OCI-LY1 (cell line): ENCODE results near the gene ZNF30.

Experiments used
- H2AFZ ChIP-seq: fragments of 200-600 bp; sonication (generic), shearing (Covaris generic); 2 replicates; pipeline ENCODE4 v1.6.0; 2014; ENCODE audit warnings: antibody characterized with exemption, mild to moderate bottlenecking, low read length
- H3F3A ChIP-seq: fragments of 200-600 bp; sonication (generic), shearing (Covaris generic); 2 replicates; pipeline ENCODE4 v1.6.0; 2014; ENCODE audit warnings: mild to moderate bottlenecking, antibody characterized with exemption, low read length, moderate library complexity; ENCODE audit not compliant: insufficient read depth
- H3K27ac ChIP-seq: fragments of 200-600 bp; sonication (generic); 2 replicates; pipeline ENCODE4 v1.5.1; 2014; ENCODE audit warnings: low read length, mixed run types, mild to moderate bottlenecking, low read depth; ENCODE audit not compliant: poor library complexity, severe bottlenecking
- H3K27me3 ChIP-seq: fragments of 200-600 bp; sonication (generic); 2 replicates; pipeline ENCODE4 v1.6.0; 2014; ENCODE audit warnings: antibody characterized with exemption, mild to moderate bottlenecking, low read length, moderate library complexity; ENCODE audit not compliant: insufficient read depth
- H3K36me3 ChIP-seq: fragments of 200-600 bp; sonication (generic); 2 replicates; pipeline ENCODE4 v1.6.1; 2014; ENCODE audit warnings: mild to moderate bottlenecking, antibody characterized with exemption, low read length, moderate library complexity, mixed read lengths; ENCODE audit not compliant: insufficient read depth
- H3K4me1 ChIP-seq: fragments of 200-600 bp; sonication (generic); 2 replicates; pipeline ENCODE4 v1.5.1; 2014; ENCODE audit warnings: mild to moderate bottlenecking, low read length, moderate library complexity; ENCODE audit not compliant: insufficient read depth, severe bottlenecking
- H3K4me2 ChIP-seq: fragments of 200-600 bp; sonication (generic), shearing (Covaris generic); 2 replicates; pipeline ENCODE4 v1.6.1; 2014; ENCODE audit warnings: low read length
- H3K4me3 ChIP-seq: fragments of 200-600 bp; sonication (generic); 2 replicates; pipeline ENCODE4 v1.5.1; 2014; ENCODE audit warnings: low read length, low read depth, mild to moderate bottlenecking, mixed read lengths; ENCODE audit not compliant: poor library complexity, severe bottlenecking
- H3K79me2 ChIP-seq: fragments of 200-600 bp; shearing (Covaris generic); 2 replicates; pipeline ENCODE4 v1.6.1; 2016; ENCODE audit warnings: mixed run types, low read length, mixed read lengths; ENCODE audit not compliant: insufficient read depth
- H3K9ac ChIP-seq: fragments of 200-600 bp; sonication (generic), shearing (Covaris generic); 2 replicates; pipeline ENCODE4 v1.6.1; 2014; ENCODE audit warnings: mild to moderate bottlenecking, low read length, mixed read lengths
- H3K9me2 ChIP-seq: fragments of 200-600 bp; sonication (generic), shearing (Covaris generic); 2 replicates; pipeline ENCODE4 v1.6.1; 2014; ENCODE audit warnings: low read depth, mild to moderate bottlenecking, low read length, mixed read lengths
- H3K9me3 ChIP-seq: fragments of 200-600 bp; shearing (Covaris generic); 2 replicates; pipeline ENCODE4 v1.6.1; 2014; ENCODE audit warnings: low read length, mixed read lengths
- H4K20me1 ChIP-seq: fragments of 200-600 bp; sonication (generic), shearing (Covaris generic); 2 replicates; pipeline ENCODE4 v1.6.0; 2016; ENCODE audit warnings: mild to moderate bottlenecking, low read length; ENCODE audit not compliant: insufficient read depth
- EZH2 ChIP-seq: fragments of 200-600 bp; sonication (generic), shearing (Covaris generic); IDR thresholded peaks from 2 replicates; pipeline ENCODE4 v1.8.0; 2017; ENCODE audit warnings: borderline replicate concordance, mixed run types, mild to moderate bottlenecking, antibody characterized with exemption, low read length, moderate library complexity, mixed read lengths
- TF ChIP-seq, protein P1 (sequence below): fragments of 200-600 bp; sonication (generic), shearing (Covaris generic); IDR thresholded peaks from 2 replicates; pipeline ENCODE4 v1.5.1; 2017; ENCODE audit warnings: mild to moderate bottlenecking, antibody characterized with exemption, low read length, moderate library complexity, mixed read lengths

Gene ZNF30

DNA sequence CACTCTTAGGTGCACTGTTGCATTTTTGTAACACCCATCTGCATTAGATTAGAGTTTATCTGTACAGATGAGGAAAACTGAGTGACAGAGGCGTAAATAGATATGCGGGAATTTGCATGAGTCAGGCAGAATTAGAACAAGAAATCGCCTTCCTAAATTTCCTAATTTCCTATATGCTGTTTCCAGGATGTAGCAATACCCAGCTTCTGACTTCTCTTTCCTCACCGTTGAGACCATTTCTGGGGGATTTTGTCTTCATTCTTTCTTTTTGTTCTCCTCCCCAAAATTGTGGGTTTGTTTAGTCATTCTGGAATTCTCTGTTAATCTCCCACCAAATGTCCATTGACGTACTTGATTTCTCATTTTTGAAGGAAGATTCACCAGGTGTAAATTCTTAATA is 47.9 kb downstream of the ZNF30 start:
- Histone ChIP-seq H3K4me1 (peaks cover 6% of the 10 kb centered on the region), H3K27ac (no peak overlapping the region), H3K36me3 (no peaks in the 10 kb centered on the region; the same call in 1 of the 2 replicates), H3K27me3 (peaks cover 14% of the 10 kb centered on the region; the same call in 1 of the 2 replicates), H3K9ac (no peak overlapping the region), H3F3A (no peaks in the 10 kb centered on the region), H3K9me2 (no peaks in the 10 kb centered on the region), H3K4me2 (no peak overlapping the region), H3K79me2 (no peaks in the 10 kb centered on the region), H3K9me3 (no peaks in the 10 kb centered on the region; the same call in 1 of the 2 replicates), H3K4me3 (no peak overlapping the region), H2AFZ (no peak overlapping the region), H4K20me1 (no peaks in the 10 kb centered on the region)
- TF ChIP-seq, protein P1, sequence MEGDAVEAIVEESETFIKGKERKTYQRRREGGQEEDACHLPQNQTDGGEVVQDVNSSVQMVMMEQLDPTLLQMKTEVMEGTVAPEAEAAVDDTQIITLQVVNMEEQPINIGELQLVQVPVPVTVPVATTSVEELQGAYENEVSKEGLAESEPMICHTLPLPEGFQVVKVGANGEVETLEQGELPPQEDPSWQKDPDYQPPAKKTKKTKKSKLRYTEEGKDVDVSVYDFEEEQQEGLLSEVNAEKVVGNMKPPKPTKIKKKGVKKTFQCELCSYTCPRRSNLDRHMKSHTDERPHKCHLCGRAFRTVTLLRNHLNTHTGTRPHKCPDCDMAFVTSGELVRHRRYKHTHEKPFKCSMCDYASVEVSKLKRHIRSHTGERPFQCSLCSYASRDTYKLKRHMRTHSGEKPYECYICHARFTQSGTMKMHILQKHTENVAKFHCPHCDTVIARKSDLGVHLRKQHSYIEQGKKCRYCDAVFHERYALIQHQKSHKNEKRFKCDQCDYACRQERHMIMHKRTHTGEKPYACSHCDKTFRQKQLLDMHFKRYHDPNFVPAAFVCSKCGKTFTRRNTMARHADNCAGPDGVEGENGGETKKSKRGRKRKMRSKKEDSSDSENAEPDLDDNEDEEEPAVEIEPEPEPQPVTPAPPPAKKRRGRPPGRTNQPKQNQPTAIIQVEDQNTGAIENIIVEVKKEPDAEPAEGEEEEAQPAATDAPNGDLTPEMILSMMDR, result no peak

DNA sequence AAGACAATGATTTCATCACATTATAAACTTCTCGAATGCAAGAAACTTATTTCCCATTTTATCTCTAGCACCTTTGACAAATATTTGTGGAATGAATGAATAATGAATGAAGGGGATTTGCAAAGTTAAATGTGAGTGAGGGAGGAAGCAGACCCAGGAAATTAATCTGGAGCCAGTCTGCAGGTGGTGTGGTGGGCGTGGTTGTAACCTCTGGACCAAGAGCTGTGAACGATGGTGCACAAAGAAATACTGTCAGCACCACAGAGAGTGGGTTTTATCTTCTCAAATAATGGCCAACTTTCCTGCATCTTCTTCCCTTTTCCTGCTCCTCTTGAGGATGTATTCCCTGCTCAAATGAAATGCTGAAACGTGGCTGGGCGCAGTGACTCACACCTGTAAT is 48.4 kb downstream of the ZNF30 start:
- Histone ChIP-seq H3K9me3 (no peaks in the 10 kb centered on the region; the same call in 1 of the 2 replicates), H3K9ac (no peak overlapping the region), H3F3A (no peaks in the 10 kb centered on the region), H3K4me1 (peaks cover 6% of the 10 kb centered on the region), H3K27ac (no peak overlapping the region), H3K4me2 (no peak overlapping the region), H2AFZ (no peak overlapping the region), H4K20me1 (no peaks in the 10 kb centered on the region), H3K27me3 (peaks cover 14% of the 10 kb centered on the region; the same call in 1 of the 2 replicates), H3K79me2 (no peaks in the 10 kb centered on the region), H3K9me2 (no peaks in the 10 kb centered on the region), H3K36me3 (no peaks in the 10 kb centered on the region; the same call in 1 of the 2 replicates), H3K4me3 (no peak overlapping the region)
- TF ChIP-seq EZH2, result no peak
- TF ChIP-seq, protein P1, result no peak

DNA sequence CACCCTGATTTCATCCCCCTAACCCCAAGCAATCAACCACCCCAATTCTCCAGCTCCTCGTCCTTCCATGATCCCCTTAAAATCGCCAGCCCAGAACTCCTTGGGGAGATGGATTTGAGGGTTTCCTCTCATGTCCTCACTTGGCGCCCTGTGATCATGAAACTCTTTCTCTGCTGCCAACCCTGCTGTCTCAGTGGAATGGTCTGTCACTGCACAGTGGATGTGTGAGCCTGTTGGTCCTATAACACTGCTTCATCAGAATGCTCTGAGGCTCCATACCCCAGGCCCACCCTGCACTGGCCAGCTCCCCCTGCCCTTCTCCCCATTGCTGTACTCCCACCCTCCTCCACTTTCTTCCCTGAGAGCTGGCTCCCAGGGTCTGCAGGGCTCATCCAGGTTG is 49.9 kb downstream of the ZNF30 start:
- peaks cover 5% of the 10 kb centered on the region; the same call in 1 of the 2 replicates for H3K27me3 ChIP-seq
- no peaks in the 10 kb centered on the region for H4K20me1 ChIP-seq
- TF ChIP-seq, protein P1, result no peak
- no peak for TF ChIP-seq EZH2
- no peak overlapping the region for H3K4me2 ChIP-seq
- H3K9me2 ChIP-seq, result no peaks in the 10 kb centered on the region
- H3K27ac ChIP-seq, result no peak overlapping the region
- H3K4me1 ChIP-seq, result peaks cover 6% of the 10 kb centered on the region
- H3K4me3 ChIP-seq, result no peak overlapping the region
- no peaks in the 10 kb centered on the region; the same call in 1 of the 2 replicates for H3K9me3 ChIP-seq
- H3F3A ChIP-seq, result no peaks in the 10 kb centered on the region
- no peaks in the 10 kb centered on the region for H3K79me2 ChIP-seq
- no peak overlapping the region for H2AFZ ChIP-seq
- no peaks in the 10 kb centered on the region; the same call in 1 of the 2 replicates for H3K36me3 ChIP-seq
- no peak overlapping the region for H3K9ac ChIP-seq
